GM20431 (cell line): Measurements from ENCODE around the gene CORO7.

Experiments
- in situ Hi-C: fragments of 300-500 bp; cut with MseI, MboI; formaldehyde crosslinking; loops from one replicate; pipeline ENCODE4 v1.15.0; 2020; ENCODE audit warnings: low sequenced_read_pairs; ENCODE audit not compliant: unreplicated experiment

CORO7 gene

GRCh38 chr16:4373909-4374742 is 42.3 kb downstream of the CORO7 start:
- in situ Hi-C loops: no loop called here

- in situ Hi-C loops: no loop called here
Measured at GRCh38 chr16:4373356-4373908, 43.0 kb downstream of the CORO7 start.

- in situ Hi-C loops: no loop called here
Measured at GRCh38 chr16:4372578-4373355, 43.6 kb downstream of the CORO7 start.

- in situ Hi-C loops: no loop called here
Measured at GRCh38 chr16:4372001-4372577, 44.3 kb downstream of the CORO7 start.

GRCh38 chr16:4371357-4372000 is 44.9 kb downstream of the CORO7 start, which contains the start of gene VASN:
Gene VASN (plus strand): TSS chr16:4371848. CDS start chr16:4380878, 9,030 bp downstream.
- in situ Hi-C loops: no loop called here

GRCh38 chr16:4370570-4371356 is 45.6 kb downstream of the CORO7 start:
- in situ Hi-C loops: no loop called here

- in situ Hi-C loops: no loop called here
Measured at GRCh38 chr16:4370151-4370550, 46.2 kb downstream of the CORO7 start.

- in situ Hi-C loops: no loop called here
Measured at GRCh38 chr16:4369007-4369733, 47.2 kb downstream of the CORO7 start.

- in situ Hi-C loops: no loop called here
Measured at GRCh38 chr16:4367393-4367856, 49.0 kb downstream of the CORO7 start.

- in situ Hi-C loops: no loop called here
Measured at GRCh38 chr16:4366016-4366415, 50.4 kb downstream of the CORO7 start.

- in situ Hi-C loops: no loop called here
Measured at GRCh38 chr16:4365615-4366014, 50.8 kb downstream of the CORO7 start.

GRCh38 chr16:4365014-4365406 is 51.4 kb downstream of the CORO7 start:
- in situ Hi-C loops: no loop called here

GRCh38 chr16:4364196-4365013 is 52.0 kb downstream of the CORO7 start:
- in situ Hi-C loops: no loop called here

- in situ Hi-C loops: no loop called here
Measured at GRCh38 chr16:4362476-4363135, 53.8 kb downstream of the CORO7 start.

GRCh38 chr16:4361944-4362311 is 54.5 kb downstream of the CORO7 start:
- in situ Hi-C loops: no loop called here

GRCh38 chr16:4361033-4361943 is 55.1 kb downstream of the CORO7 start:
- in situ Hi-C loops: no loop called here
